A673 (cell line): Measurements from ENCODE around the gene TAF10. TPM values are rescaled to one million over a fixed set of nuclear protein-coding genes. Genes with fewer than 3 reads are reported as not detected.
A peak's percentile ranks its signal among the peaks of the same experiment; 100 is the strongest.

ENCODE experiments used
- BruUV-seq: library from RNA; stranded (reverse); fragments of 400-500 nt; replicated peaks from 2 replicates; lab custom pipeline; 2021; lab: Mats Ljungman, UMichigan
- CTCF ChIA-PET: fragments of 300-600 bp; sonication (Branson Sonifier 250); formaldehyde crosslinking; loops from one replicate; lab custom pipeline; 2022; ENCODE audit warnings: antibody characterized with exemption; lab: Charles Lee
- POLR2A ChIA-PET: fragments of 300-600 bp; sonication (Branson Sonifier 250); formaldehyde crosslinking; loops from one replicate; lab custom pipeline; 2022; ENCODE audit warnings: antibody characterized with exemption; ENCODE audit not compliant: low non-redundant PET; lab: Charles Lee
- DNase-seq: peaks from one replicate; pipeline ENCODE4 v3.0.0-alpha.2; 2015; ENCODE audit warnings: low spot score
- H3K27ac ChIP-seq: fragments of 200-600 bp; sonication (generic); 2 replicates; pipeline ENCODE4 v1.5.1; 2016; ENCODE audit warnings: mixed run types, low read depth, mild to moderate bottlenecking, mixed read lengths, antibody characterized with exemption, low read length; ENCODE audit not compliant: poor library complexity, severe bottlenecking
- H3K27me3 ChIP-seq: fragments of 200-600 bp; sonication (generic); replicated peaks from 2 replicates; pipeline ENCODE4 v1.6.1; 2017; ENCODE audit warnings: mixed run types, low read depth, mild to moderate bottlenecking, mixed read lengths, antibody characterized with exemption, low read length; ENCODE audit not compliant: insufficient read depth, poor library complexity
- H3K36me3 ChIP-seq: fragments of 200-600 bp; sonication (generic); 2 replicates; pipeline ENCODE4 v1.6.1; 2016; ENCODE audit warnings: mixed run types, mild to moderate bottlenecking, mixed read lengths, antibody characterized with exemption, low read length; ENCODE audit not compliant: insufficient read depth, poor library complexity, severe bottlenecking
- H3K4me1 ChIP-seq: fragments of 200-600 bp; sonication (generic); 2 replicates; pipeline ENCODE4 v1.6.1; 2017; ENCODE audit warnings: mixed run types, mild to moderate bottlenecking, mixed read lengths, antibody characterized with exemption, low read length; ENCODE audit not compliant: insufficient read depth, poor library complexity, severe bottlenecking
- H3K4me3 ChIP-seq: fragments of 200-600 bp; sonication (generic); 2 replicates; pipeline ENCODE4 v1.5.1; 2016; ENCODE audit warnings: low read depth, mixed run types, mild to moderate bottlenecking, mixed read lengths, low read length; ENCODE audit not compliant: poor library complexity, severe bottlenecking
- H3K9me3 ChIP-seq: fragments of 200-600 bp; sonication (generic); 2 replicates; pipeline ENCODE4 v1.6.1; 2016; ENCODE audit warnings: mixed run types, low read depth, mild to moderate bottlenecking, mixed read lengths, antibody characterized with exemption, low read length; ENCODE audit not compliant: poor library complexity, severe bottlenecking
- EZH2 ChIP-seq: fragments of 200-600 bp; sonication (generic); IDR thresholded peaks from 2 replicates; pipeline ENCODE4 v1.6.1; 2017; ENCODE audit warnings: borderline replicate concordance, low read depth, mild to moderate bottlenecking, mixed read lengths, antibody characterized with exemption, low read length; ENCODE audit not compliant: poor library complexity, severe bottlenecking
- intact Hi-C: fragments of 100-400 bp; cut with micrococcal nuclease; formaldehyde crosslinking; loops from one replicate; pipeline ENCODE4 v1.10.0; 2022; ENCODE audit not compliant: unreplicated experiment
- total RNA-seq: library from RNA; stranded (reverse); gene quantifications from 2 replicates; pipeline ENCODE4 v1.2.3, GENCODE V29; 2021
- TF ChIP-seq, protein P1 (sequence below): fragments of 300-800, 200-600 bp; sonication (generic); conservative IDR thresholded peaks from 2 replicates; pipeline ENCODE4 v1.5.1; 2017; ENCODE audit warnings: low read depth, mild to moderate bottlenecking, antibody characterized with exemption, low read length, moderate library complexity, mixed read lengths

The TAF10 gene
- total RNA-seq, 1 experiment from 2014 or later, result 112 TPM

DNA sequence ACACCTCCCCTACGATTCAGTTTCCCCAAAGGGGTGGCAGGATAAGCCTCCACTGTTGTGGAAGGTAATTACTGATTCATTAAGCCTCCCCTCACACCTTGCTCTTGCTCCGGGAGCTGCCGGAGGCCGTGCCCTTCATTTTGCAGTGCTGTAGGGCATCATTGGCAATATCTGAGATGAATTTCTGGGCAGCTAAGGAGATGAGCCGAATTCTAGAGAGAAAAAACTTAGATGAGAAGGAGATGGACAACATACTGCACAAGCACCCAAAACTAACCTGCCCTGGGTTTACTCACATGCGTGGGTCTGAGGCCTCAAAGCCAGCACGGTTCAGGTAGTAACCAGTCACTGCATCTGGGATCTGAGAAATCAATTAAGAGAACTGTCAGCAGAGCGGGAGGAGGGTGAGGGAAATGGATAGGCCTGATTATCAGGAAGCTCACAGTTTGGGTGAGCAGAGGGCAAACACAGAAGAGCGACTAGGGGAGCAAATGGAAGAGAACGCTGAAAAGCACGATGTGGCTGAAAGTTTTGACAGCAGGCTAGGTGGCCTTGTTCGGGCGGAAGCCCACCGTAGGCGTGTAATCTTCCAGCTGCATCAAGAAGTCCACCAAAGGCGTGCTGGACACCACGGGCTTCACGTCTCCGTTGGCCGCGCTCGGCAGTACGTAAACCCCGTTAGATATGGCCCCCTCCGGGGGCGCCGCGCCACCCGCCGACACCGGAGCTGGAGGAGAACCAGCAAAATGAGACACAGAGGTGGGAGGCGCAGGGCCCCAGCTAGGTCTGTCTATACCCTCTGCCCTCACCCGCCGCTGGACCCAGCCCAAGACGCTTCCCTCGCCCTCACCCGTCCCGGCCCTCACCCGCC lies 689 bp downstream of the TAF10 start:
- intact Hi-C loops, result loop anchor here (10.0 kb wide), 1 partner anchor 227 kb away; no protein-coding TSS in a partner anchor
- no TSS peak for BruUV-seq
- no peak for DNase-seq
- Histone ChIP-seq H3K4me3 (peak overlapping the region; percentile 75), H3K9me3 (no peaks in the 10 kb centered on the region), H3K4me1 (peaks cover 12% of the 10 kb centered on the region), H3K27me3 (no peaks in the 10 kb centered on the region), H3K36me3 (peaks cover 36% of the 10 kb centered on the region), H3K27ac (peak overlapping the region; percentile 80)
- no peak for TF ChIP-seq EZH2
- TF ChIP-seq, protein P1, sequence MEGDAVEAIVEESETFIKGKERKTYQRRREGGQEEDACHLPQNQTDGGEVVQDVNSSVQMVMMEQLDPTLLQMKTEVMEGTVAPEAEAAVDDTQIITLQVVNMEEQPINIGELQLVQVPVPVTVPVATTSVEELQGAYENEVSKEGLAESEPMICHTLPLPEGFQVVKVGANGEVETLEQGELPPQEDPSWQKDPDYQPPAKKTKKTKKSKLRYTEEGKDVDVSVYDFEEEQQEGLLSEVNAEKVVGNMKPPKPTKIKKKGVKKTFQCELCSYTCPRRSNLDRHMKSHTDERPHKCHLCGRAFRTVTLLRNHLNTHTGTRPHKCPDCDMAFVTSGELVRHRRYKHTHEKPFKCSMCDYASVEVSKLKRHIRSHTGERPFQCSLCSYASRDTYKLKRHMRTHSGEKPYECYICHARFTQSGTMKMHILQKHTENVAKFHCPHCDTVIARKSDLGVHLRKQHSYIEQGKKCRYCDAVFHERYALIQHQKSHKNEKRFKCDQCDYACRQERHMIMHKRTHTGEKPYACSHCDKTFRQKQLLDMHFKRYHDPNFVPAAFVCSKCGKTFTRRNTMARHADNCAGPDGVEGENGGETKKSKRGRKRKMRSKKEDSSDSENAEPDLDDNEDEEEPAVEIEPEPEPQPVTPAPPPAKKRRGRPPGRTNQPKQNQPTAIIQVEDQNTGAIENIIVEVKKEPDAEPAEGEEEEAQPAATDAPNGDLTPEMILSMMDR, result no peak
- POLR2A ChIA-PET, result interaction anchor here (0.6 kb wide), 1 partner anchor 130 kb away, joined by 3 read pairs; the partner anchor contains the start of genes ARFIP2 and TIMM10B
- CTCF ChIA-PET, result no interaction called here

DNA sequence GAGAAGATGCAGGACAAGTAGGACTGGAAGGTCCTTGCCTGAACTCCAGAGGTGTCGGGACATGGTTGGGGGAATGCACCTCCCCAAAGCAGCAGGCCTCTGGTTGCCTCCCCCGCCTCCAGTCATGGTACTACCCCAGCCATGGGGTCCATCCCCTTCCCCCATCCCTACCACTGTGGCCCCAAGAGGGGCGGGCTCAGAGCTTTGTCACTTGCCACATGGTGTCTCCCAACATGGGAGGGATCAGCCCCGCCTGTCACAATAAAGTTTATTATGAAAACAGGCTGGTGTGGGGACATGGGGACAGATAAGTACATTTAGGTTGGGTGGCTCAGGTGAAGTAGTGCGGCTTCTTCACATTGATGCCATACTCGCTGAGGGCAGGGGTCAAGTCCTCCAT lies 1.4 kb downstream of the TAF10 start:
- no peak for DNase-seq
- H3K36me3 ChIP-seq, result peaks cover 36% of the 10 kb centered on the region

DNA sequence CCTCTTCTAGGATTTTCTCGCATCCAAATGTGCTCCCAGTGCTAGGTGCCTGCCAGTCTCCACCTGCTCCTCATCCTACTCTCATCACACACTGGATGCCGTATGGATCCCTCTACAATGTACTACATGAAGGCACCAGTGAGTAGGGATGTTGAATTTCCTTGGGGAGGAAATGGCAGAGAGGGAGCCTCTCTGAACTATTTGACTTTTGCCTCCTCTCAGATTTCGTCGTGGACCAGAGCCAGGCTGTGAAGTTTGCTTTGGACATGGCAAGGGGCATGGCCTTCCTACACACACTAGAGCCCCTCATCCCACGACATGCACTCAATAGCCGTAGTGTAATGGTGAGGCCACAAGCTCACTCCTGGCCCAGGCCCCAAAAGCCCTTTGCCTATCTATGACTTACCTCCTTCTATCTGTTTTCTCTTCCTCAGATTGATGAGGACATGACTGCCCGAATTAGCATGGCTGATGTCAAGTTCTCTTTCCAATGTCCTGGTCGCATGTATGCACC lies 2.5 kb downstream of the TAF10 start:
- DNase-seq, result no peak
- POLR2A ChIA-PET, result no interaction called here
- Histone ChIP-seq H3K4me1 (peaks cover 14% of the 10 kb centered on the region), H3K36me3 (peaks cover 36% of the 10 kb centered on the region), H3K27me3 (no peaks in the 10 kb centered on the region), H3K9me3 (no peaks in the 10 kb centered on the region), H3K27ac (no peak overlapping the region), H3K4me3 (no peak overlapping the region)
- CTCF ChIA-PET, result no interaction called here
- BruUV-seq, result no TSS peak
- intact Hi-C loops, result loop anchor here (5.0 to 10.0 kb wide), 2 partner anchors 127 to 225 kb away; partner anchors contain the start of genes ARFIP2 and TIMM10B
- TF ChIP-seq, protein P1, result no peak
- no peak for TF ChIP-seq EZH2

More for the DNA sequence above, 1.4 kb downstream of the TAF10 start:
- POLR2A ChIA-PET, result no interaction called here
- TF ChIP-seq EZH2, result no peak
- TF ChIP-seq, protein P1, result no peak
- H3K9me3 ChIP-seq, result no peaks in the 10 kb centered on the region
- TSS peak; percentile 29 for BruUV-seq
- CTCF ChIA-PET, result no interaction called here
- H3K27ac ChIP-seq, result no peak overlapping the region
- no peak overlapping the region for H3K4me3 ChIP-seq
- intact Hi-C loops, result loop anchor here (10.0 kb wide), 1 partner anchor 226 kb away; no protein-coding TSS in a partner anchor
- no peaks in the 10 kb centered on the region for H3K27me3 ChIP-seq
- peaks cover 14% of the 10 kb centered on the region for H3K4me1 ChIP-seq
